GM18519 (cell line): Measurements from ENCODE around the gene UBE2G2.

Experiments
- ATAC-seq: cut with Tn5 transposase; IDR thresholded peaks from one replicate; pipeline ENCODE4 v1.9.1; 2021; ENCODE audit warnings: mild to moderate bottlenecking, moderate library complexity; ENCODE audit not compliant: unreplicated experiment, low FRiP score

Gene UBE2G2

GRCh38 chr21:44753357-44753756 lies 48.3 kb downstream of the UBE2G2 start:
- no peak for ATAC-seq

DNA sequence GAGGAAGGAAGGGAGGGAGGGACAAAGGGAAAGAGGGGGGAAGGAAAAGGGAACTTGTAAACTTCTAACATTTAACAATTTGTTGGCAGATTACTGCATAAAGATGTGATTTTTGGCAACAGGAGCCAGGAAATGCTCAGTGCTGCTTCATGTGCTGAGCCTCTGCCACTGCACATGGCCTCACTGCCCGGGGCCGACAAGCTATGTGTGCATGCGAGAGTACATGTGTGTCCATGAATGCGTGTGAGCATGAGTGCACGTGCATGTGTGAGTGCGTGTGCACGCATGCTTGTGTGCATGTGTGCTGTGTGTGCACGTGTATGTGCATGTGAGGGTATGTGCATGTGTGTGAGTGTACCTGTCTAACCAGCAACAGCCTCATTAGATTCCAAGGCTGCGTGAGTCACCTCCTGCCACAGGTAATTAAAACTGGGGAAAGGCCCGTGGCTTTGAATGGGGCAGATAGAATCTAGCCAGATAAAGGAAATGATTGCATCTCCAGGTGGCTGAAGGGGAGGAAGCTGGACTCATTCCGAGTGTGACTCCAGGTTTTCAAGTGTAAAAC lies 48.9 kb downstream of the UBE2G2 start:
- no peak for ATAC-seq

GRCh38 chr21:44751799-44752636 lies 49.6 kb downstream of the UBE2G2 start:
- no peak for ATAC-seq

- no peak for ATAC-seq
Observed at GRCh38 chr21:44751186-44751798, 50.3 kb downstream of the UBE2G2 start.

DNA sequence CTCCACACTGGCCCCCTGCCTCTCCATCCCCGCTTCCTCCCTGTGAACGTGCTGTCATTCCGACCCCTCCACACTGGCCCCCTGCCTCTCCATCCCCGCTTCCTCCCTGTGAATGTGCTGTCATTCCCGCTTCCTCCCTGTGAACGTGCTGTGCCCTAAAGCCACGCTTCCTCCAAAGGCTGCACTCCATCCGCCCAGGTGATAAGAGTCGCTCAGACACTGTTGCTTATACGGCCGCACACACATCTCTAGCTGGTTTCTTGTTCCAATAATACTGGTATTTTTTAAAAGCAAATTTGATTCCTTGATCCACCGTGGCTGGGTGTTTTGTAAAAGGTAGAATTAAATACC lies 51.0 kb downstream of the UBE2G2 start:
- no peak for ATAC-seq

- ATAC-seq: no peak
Observed at GRCh38 chr21:44749759-44750674, 51.6 kb downstream of the UBE2G2 start.

GRCh38 chr21:44749116-44749758 lies 52.4 kb downstream of the UBE2G2 start:
- ATAC-seq: no peak

GRCh38 chr21:44748621-44749020 lies 53.0 kb downstream of the UBE2G2 start:
- ATAC-seq: no peak

- ATAC-seq: no peak
Observed at GRCh38 chr21:44742418-44743153, 59.0 kb downstream of the UBE2G2 start.

DNA sequence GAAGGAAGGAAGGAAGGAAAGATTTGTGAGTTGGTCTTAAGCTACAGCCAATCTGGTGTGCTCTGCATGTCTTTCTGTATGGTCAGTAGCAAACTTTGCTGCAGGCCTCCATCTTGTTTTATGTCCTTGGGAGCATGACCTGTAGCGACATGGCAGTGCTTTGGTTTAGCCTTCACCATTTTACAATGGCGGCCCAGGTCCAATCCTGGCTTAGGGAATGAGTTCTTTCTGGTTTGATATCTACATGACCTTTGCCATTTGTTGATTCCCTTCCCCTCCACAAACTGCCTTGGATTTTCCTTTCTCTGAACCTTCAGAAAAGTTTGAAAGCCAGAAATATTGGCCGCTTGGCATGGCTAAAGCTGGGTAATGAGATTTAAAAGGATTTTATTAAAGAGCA lies 59.7 kb downstream of the UBE2G2 start:
- ATAC-seq: no peak

- no peak for ATAC-seq
Observed at GRCh38 chr21:44740742-44741141, 60.9 kb downstream of the UBE2G2 start.

- ATAC-seq: no peak
Observed at GRCh38 chr21:44739316-44739715, 62.3 kb downstream of the UBE2G2 start.

DNA sequence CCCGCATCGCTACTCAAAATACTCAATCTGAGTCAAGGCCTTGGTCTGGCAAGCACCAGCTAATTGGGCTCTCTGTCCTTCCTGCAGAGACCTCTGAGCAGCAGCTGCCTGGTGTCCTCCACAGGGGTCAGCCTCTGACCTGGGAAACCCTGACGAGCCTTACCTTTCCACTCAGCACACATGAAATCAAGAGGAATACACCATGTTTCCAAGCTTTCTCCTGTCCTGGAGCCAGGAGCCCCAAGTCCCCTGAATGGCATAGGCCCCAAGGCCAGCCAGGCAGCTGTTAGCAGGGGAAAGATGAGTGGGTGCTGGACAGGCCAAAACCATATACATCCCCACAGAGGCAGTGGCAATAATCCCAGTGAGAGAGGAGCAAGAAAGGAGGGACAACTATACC lies 63.0 kb downstream of the UBE2G2 start:
- no peak for ATAC-seq

GRCh38 chr21:44737706-44738354 lies 63.8 kb downstream of the UBE2G2 start:
- no peak for ATAC-seq

DNA sequence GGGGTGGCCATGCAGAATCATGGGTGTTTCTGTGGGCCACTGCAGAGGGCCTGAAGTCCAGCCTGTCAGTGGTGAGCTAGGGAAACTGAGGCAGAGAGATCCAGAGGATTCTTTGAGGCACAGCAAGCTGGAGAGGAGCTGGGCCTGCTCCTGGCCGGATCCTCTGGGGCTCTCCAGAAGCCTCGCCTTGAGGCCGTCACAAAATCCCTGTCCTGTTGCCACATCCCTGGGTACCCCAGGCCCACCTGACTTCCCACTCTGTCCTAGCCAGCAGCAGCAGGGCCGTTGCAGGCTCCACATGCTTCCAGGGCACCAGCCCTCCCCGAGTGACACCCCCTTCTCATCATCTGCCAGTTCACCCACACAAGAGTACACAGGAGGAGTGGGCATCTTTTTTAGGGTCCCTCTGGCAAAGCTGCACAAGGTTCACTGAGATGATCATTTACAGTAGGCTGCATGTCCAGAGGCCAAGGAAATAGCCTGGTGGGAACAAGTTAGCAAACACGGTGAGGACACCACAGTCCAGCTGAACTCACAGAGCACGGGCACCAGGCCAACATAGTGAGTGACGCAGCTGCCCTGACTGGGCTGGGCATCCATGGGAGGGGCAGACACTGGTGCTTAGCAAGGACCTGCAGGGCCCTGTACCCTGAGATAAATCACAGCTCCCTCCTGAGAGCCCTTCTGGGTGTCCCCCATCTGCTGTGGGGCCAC lies 65.2 kb downstream of the UBE2G2 start:
- no peak for ATAC-seq

DNA sequence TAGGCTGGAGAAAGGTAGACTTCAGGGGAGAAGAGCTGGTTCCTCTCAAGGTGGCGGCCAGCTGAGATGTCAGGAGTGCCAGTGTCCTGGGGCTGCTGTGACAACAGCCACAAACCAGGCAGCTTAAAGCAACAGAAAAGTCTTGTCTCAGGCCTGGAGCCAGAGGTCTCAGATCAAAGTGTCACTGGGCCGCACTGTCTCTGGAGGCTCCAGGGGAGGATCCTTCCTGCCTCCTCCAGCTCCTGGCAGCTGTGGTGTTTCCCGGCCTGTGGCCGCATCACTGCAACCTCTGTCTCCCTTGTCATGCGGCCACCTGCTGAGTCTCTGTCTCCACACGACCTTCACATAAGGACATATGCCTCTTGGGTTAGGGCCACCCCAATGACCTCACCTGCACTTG lies 65.8 kb downstream of the UBE2G2 start:
- ATAC-seq: no peak

- ATAC-seq: no peak
Observed at GRCh38 chr21:44734841-44735240, 66.8 kb downstream of the UBE2G2 start.

GRCh38 chr21:44734026-44734745 lies 67.4 kb downstream of the UBE2G2 start:
- ATAC-seq: no peak
